ENCODE results near the gene SECISBP2. TPM values are rescaled to one million over a fixed set of nuclear protein-coding genes. Genes with fewer than 3 reads are reported as not detected.
"Not testable (repeated sequence)": the region's sequence is repeated elsewhere in the genome, so short reads cannot be mapped to it uniquely, and the experiment has no call there.

SECISBP2 gene
- total RNA-seq, 3 donors from 2014 or later: 40.5 to 84.7 (median 76.0) TPM

DNA sequence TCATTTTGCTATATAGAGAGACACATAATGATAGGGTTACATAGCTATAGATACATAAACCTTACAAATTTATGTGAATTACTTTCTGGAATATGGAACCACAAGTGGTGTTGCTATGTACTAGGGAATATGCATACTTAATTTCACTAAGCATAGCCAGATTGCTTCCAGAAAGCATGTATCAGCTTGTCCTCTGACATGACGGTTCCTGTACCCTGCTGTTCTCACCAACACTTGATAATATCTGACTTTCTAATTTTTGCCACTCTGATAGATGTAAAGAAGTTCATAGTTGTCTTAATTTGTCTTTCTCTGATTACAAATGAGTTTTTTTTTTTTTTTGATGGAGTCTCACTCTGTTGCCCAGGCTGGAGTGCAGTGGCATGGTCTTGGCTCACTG is 25.3 kb upstream of the SECISBP2 start:
- Histone ChIP-seq H3K4me3 (no peak overlapping the region), H3K9me3 (peaks cover 0 to 3% of the 10 kb centered on the region in 2 donors), H3K4me1 (no peaks in the 10 kb centered on the region), H3K27ac (no peak overlapping the region), H3K27me3 (no peaks in the 10 kb centered on the region), H3K36me3 (no peaks in the 10 kb centered on the region)
- intact Hi-C loops (cut with DNase I; ENCODE audit: low total_unique reads): no loop called here
- no peak for DNase-seq (ENCODE audit: low spot score in 2 of 2)
- no peak for TF ChIP-seq POLR2A (IDR thresholded peaks at IDR 0.05)
- no peak for TF ChIP-seq POLR2AphosphoS5 (IDR thresholded peaks at IDR 0.05)
- TF ChIP-seq, protein P1, sequence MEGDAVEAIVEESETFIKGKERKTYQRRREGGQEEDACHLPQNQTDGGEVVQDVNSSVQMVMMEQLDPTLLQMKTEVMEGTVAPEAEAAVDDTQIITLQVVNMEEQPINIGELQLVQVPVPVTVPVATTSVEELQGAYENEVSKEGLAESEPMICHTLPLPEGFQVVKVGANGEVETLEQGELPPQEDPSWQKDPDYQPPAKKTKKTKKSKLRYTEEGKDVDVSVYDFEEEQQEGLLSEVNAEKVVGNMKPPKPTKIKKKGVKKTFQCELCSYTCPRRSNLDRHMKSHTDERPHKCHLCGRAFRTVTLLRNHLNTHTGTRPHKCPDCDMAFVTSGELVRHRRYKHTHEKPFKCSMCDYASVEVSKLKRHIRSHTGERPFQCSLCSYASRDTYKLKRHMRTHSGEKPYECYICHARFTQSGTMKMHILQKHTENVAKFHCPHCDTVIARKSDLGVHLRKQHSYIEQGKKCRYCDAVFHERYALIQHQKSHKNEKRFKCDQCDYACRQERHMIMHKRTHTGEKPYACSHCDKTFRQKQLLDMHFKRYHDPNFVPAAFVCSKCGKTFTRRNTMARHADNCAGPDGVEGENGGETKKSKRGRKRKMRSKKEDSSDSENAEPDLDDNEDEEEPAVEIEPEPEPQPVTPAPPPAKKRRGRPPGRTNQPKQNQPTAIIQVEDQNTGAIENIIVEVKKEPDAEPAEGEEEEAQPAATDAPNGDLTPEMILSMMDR (IDR thresholded peaks at IDR 0.05): no peak

DNA sequence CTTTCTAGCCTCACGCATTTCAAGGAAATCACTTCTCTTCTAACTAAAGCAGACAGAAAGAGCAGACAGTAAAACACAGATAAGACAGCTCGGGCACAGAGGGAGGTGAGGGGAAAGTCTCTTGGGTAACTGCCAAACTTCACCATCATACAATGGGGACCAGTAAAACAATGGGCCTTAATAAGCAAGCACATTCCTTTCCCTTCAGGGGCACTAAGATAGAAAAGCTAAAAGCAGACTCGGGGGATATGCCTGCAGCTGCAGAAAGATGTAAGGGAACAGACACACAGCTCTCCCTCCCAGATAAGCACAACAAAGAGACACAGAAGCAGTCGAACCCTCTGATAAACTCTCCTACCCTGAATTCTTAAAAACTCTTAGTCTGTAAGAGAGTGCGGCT is 22.9 kb upstream of the SECISBP2 start:
- Histone ChIP-seq H3K4me3 (no peak overlapping the region), H3K27ac (no peak overlapping the region), H3K9me3 (peaks cover 0 to 3% of the 10 kb centered on the region in 2 donors), H3K27me3 (no peaks in the 10 kb centered on the region), H3K36me3 (no peaks in the 10 kb centered on the region), H3K4me1 (no peaks in the 10 kb centered on the region)
- intact Hi-C loops (cut with DNase I; ENCODE audit: low total_unique reads): no loop called here
- no peak for TF ChIP-seq POLR2AphosphoS5 (IDR thresholded peaks at IDR 0.05)
- no peak for TF ChIP-seq POLR2A (IDR thresholded peaks at IDR 0.05)
- TF ChIP-seq, protein P1 (IDR thresholded peaks at IDR 0.05): no peak
- DNase-seq (ENCODE audit: low spot score in 2 of 2): no peak

DNA sequence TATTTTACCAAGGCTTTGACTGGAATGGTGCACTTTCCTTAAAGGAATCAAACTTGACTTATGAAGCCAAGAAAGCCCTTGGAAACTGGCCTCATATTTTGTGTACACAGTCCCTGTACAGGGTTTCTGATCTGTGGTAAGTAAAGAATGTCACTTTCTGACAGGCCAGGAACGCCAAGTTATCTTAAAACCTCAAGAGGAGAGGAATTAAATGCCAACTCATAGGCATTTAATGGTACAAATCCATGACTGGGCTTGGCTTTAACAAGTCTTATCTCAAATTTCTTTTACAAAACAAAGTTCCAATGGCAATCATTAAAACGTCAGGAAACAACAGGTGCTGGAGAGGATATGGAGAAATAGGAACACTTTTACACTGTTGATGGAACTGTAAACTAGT is 16.3 kb upstream of the SECISBP2 start:
- H3K27me3 ChIP-seq; H3K27ac ChIP-seq; H3K9me3 ChIP-seq; intact Hi-C loops (cut with DNase I; ENCODE audit: low total_unique reads); DNase-seq (ENCODE audit: low spot score in 2 of 2); H3K4me1 ChIP-seq; H3K4me3 ChIP-seq; H3K36me3 ChIP-seq: not testable (repeated sequence)

DNA sequence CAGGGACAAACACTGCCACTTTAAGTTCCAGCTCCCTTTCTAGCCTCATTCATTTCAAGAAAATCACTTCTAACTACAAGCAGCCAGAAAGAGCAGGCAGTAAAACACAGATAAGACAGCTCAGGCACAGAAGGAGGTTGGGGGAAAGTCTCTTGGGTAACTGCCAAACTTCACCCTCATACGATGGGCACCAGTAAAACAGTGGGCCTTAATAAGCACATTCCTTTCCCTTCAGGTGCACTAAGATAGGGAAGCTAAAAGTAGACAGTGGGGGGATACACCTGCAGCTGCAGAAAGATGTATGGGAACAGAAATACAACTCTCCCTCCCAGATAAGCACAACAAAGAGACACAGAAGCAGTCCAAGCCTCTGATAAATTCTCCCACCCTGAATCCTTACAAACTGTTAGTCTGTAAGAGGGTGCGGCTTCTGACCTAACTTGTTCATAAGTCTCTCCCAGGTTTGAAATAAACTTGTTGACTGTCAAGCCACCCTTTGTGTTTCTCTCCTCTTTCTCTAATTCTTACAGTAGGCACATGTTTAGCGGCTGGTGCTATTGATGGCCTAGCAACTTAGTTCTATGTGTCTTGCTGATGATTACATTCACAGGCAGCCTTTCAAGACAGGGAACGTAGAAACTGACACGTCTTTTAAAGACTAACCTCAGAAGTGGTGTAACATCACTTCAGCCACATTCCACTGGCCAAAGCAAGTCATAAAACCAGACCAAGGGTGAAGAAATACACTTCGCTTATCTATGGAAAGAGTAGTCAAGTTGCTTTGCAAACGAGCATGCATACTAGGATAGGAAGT is 14.1 kb upstream of the SECISBP2 start:
- Histone ChIP-seq H3K27me3 (no peaks in the 10 kb centered on the region), H3K27ac (no peak overlapping the region), H3K4me3 (no peak overlapping the region), H3K36me3 (no peaks in the 10 kb centered on the region), H3K9me3 (no peaks in the 10 kb centered on the region), H3K4me1 (no peaks in the 10 kb centered on the region)
- intact Hi-C loops (cut with DNase I; ENCODE audit: low total_unique reads): no loop called here
- DNase-seq (ENCODE audit: low spot score in 2 of 2): no peak
- TF ChIP-seq POLR2AphosphoS5 (IDR thresholded peaks at IDR 0.05) (no peak), POLR2A (IDR thresholded peaks at IDR 0.05) (no peak)
- TF ChIP-seq, protein P1 (IDR thresholded peaks at IDR 0.05): no peak

DNA sequence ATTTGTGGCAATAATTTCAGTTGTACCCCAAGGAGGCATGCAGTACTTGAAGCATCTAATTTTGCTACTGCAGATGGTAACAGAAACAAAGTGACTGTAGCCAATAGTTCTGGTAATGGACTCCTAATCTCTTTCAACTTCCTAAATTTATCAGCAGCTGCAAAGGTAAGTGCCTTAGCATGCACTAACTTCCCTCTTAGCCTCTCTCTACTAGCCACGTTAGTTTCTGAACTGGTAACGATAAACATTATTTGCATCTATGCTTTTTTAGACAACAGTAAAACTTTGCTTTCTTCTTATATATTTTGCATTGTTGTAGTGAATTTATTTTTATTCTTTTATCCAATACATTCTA is 13.5 kb upstream of the SECISBP2 start:
- H3K27ac ChIP-seq: no peak overlapping the region
- intact Hi-C loops (cut with DNase I; ENCODE audit: low total_unique reads): no loop called here
- H3K27me3 ChIP-seq: no peaks in the 10 kb centered on the region
- no peaks in the 10 kb centered on the region for H3K36me3 ChIP-seq
- H3K9me3 ChIP-seq: no peaks in the 10 kb centered on the region
- no peak for DNase-seq (ENCODE audit: low spot score in 2 of 2)
- no peak overlapping the region for H3K4me3 ChIP-seq
- H3K4me1 ChIP-seq: no peaks in the 10 kb centered on the region
- no peak for TF ChIP-seq POLR2AphosphoS5 (IDR thresholded peaks at IDR 0.05)
- TF ChIP-seq POLR2A (IDR thresholded peaks at IDR 0.05): no peak
- TF ChIP-seq, protein P1 (IDR thresholded peaks at IDR 0.05): no peak

All from breast epithelium (tissue), 4 donors.